IMR-90 (cell line): ENCODE results near the gene DSCAM. TPM values are rescaled to one million over a fixed set of nuclear protein-coding genes. Genes with fewer than 3 reads are reported as not detected.

Source experiments
- ATAC-seq: fragments of 200-7000 bp; cut with Tn5 transposase; 2 replicates; pipeline ENCODE4 v1.9.1; 2020; ENCODE audit warnings: low read depth, mild to moderate bottlenecking, moderate library complexity
- BruUV-seq: library from RNA; stranded (reverse); fragments of 400-500 nt; replicated peaks from 2 replicates; lab custom pipeline; 2021; lab: Mats Ljungman, UMichigan
- CTCF ChIA-PET: fragments of 300-600 bp; formaldehyde crosslinking; extraction: SDS; loops from one replicate; lab custom pipeline; 2021; ENCODE audit warnings: antibody characterized with exemption; lab: Yijun Ruan, JAX
- POLR2A ChIA-PET: fragments of 300-600 bp; sonication (Branson Sonifier 250); formaldehyde crosslinking; loops from one replicate; lab custom pipeline; 2022; ENCODE audit warnings: antibody characterized with exemption; ENCODE audit not compliant: unreplicated experiment; lab: Charles Lee
- DNase-seq: peaks from one replicate; pipeline ENCODE4 v3.0.0; 2013
- H2AFZ ChIP-seq: replicated peaks from 2 replicates; pipeline ENCODE3; 2013; ENCODE audit warnings: low read length, mild to moderate bottlenecking; ENCODE audit not compliant: poor library complexity
- H2AK5ac ChIP-seq: 2 replicates; pipeline ENCODE4 v1.6.1; 2013; ENCODE audit warnings: low read depth, low read length, inconsistent platforms
- H2AK9ac ChIP-seq: replicated peaks from 2 replicates; pipeline ENCODE3; 2013; ENCODE audit warnings: mild to moderate bottlenecking, low read depth, low read length, moderate library complexity; ENCODE audit not compliant: poor library complexity
- H2BK120ac ChIP-seq: 2 replicates; pipeline ENCODE4 v1.6.1; 2013; ENCODE audit warnings: low read depth, low read length, inconsistent platforms
- H2BK15ac ChIP-seq: 3 replicates; pipeline ENCODE4 v1.6.1; 2013; ENCODE audit warnings: low read depth, low read length, inconsistent platforms
- H2BK20ac ChIP-seq: 2 replicates; pipeline ENCODE4 v1.6.1; 2013; ENCODE audit warnings: low read depth, mild to moderate bottlenecking, inconsistent platforms, low read length, moderate library complexity
- H2BK5ac ChIP-seq: 2 replicates; pipeline ENCODE4 v1.6.1; 2013; ENCODE audit warnings: mild to moderate bottlenecking, low read depth, low read length, inconsistent platforms; ENCODE audit not compliant: poor library complexity, severe bottlenecking
- H3K14ac ChIP-seq: replicated peaks from 2 replicates; pipeline ENCODE4 v1.6.1; 2013; ENCODE audit warnings: low read depth, low read length, inconsistent platforms
- H3K18ac ChIP-seq: 2 replicates; pipeline ENCODE4 v1.6.1; 2013; ENCODE audit warnings: low read depth, low read length, control low read depth
- H3K23ac ChIP-seq: 2 replicates; pipeline ENCODE4 v1.6.1; 2013; ENCODE audit warnings: low read depth, low read length, inconsistent platforms
- H3K27ac ChIP-seq: 2 replicates; pipeline ENCODE4 v1.5.1; 2013; ENCODE audit warnings: mild to moderate bottlenecking, control low read depth, low read length; ENCODE audit not compliant: insufficient read depth
- H3K27me3 ChIP-seq: 2 replicates; pipeline ENCODE4 v1.6.1; 2013; ENCODE audit warnings: low read length; ENCODE audit not compliant: control insufficient read depth, insufficient read depth
- H3K36me3 ChIP-seq: 2 replicates; pipeline ENCODE4 v1.6.1; 2013; ENCODE audit warnings: low read length, mixed read lengths; ENCODE audit not compliant: control insufficient read depth, insufficient read depth
- H3K4ac ChIP-seq: 2 replicates; pipeline ENCODE4 v1.6.1; 2013; ENCODE audit warnings: low read depth, low read length, inconsistent platforms
- H3K4me1 ChIP-seq: 2 replicates; pipeline ENCODE4 v1.6.1; 2013; ENCODE audit warnings: low read length, mixed read lengths; ENCODE audit not compliant: control insufficient read depth, insufficient read depth
- H3K4me2 ChIP-seq: 2 replicates; pipeline ENCODE4 v1.6.1; 2013; ENCODE audit warnings: low read depth, mild to moderate bottlenecking, control low read depth, low read length, moderate library complexity
- H3K4me3 ChIP-seq: 2 replicates; pipeline ENCODE4 v1.5.1; 2013; ENCODE audit warnings: low read depth, mild to moderate bottlenecking, control low read depth, low read length, moderate library complexity; ENCODE audit not compliant: insufficient read depth
- H3K56ac ChIP-seq: 2 replicates; pipeline ENCODE4 v1.6.1; 2013; ENCODE audit warnings: low read length, inconsistent platforms; ENCODE audit not compliant: insufficient read depth; ENCODE audit errors: extremely low read depth
- H3K79me1 ChIP-seq, 2 experiments: 2 replicates each; pipeline ENCODE4 v1.6.1; 2013; ENCODE audit warnings: low read length in 2 of 2, inconsistent platforms in 1 of 2, low read depth in 1 of 2
- H3K9ac ChIP-seq: 2 replicates; pipeline ENCODE4 v1.6.1; 2013; ENCODE audit warnings: low read depth, low read length, control low read depth
- H3K9me1 ChIP-seq: 2 replicates; pipeline ENCODE4 v1.6.1; 2013; ENCODE audit warnings: low read length, inconsistent platforms; ENCODE audit not compliant: insufficient read depth
- H3K9me3 ChIP-seq: 2 replicates; pipeline ENCODE4 v1.6.1; 2013; ENCODE audit warnings: low read length; ENCODE audit not compliant: control insufficient read depth, insufficient read depth
- H4K20me1 ChIP-seq: 2 replicates; pipeline ENCODE4 v1.6.1; 2013; ENCODE audit warnings: low read length, inconsistent platforms; ENCODE audit not compliant: insufficient read depth
- H4K5ac ChIP-seq: 2 replicates; pipeline ENCODE4 v1.6.1; 2013; ENCODE audit warnings: mild to moderate bottlenecking, low read depth, low read length, control low read depth
- H4K8ac ChIP-seq, 2 experiments: 2 replicates each; pipeline ENCODE4 v1.6.1; 2013; ENCODE audit warnings: low read depth in 2 of 2, low read length in 2 of 2, control low read depth in 1 of 2, inconsistent platforms in 1 of 2
- H4K91ac ChIP-seq: 2 replicates; pipeline ENCODE4 v1.6.1; 2013; ENCODE audit warnings: low read depth, low read length, inconsistent platforms; ENCODE audit not compliant: insufficient read depth
- BHLHE40 ChIP-seq: fragments of 150-350 bp; IDR thresholded peaks from 2 replicates; pipeline ENCODE4 v1.6.1; 2016; ENCODE audit warnings: mild to moderate bottlenecking, low read depth, low read length
- CEBPB ChIP-seq: IDR thresholded peaks from 2 replicates; pipeline ENCODE4 v1.6.1; 2012; ENCODE audit warnings: low read depth, low read length, improper control_type of control experiment
- CHD1 ChIP-seq: IDR thresholded peaks from 2 replicates; pipeline ENCODE4 v1.6.1; 2012; ENCODE audit warnings: low read depth, low read length, improper control_type of control experiment
- CTCF ChIP-seq: conservative IDR thresholded peaks from 2 replicates; pipeline ENCODE4 v1.5.1; 2012; ENCODE audit warnings: mild to moderate bottlenecking, low read depth, low read length, improper control_type of control experiment
- ELK1 ChIP-seq: fragments of 150-350 bp; IDR thresholded peaks from 2 replicates; pipeline ENCODE4 v1.6.1; 2016; ENCODE audit warnings: low read depth, mild to moderate bottlenecking, low read length, moderate library complexity, borderline replicate concordance
- FOS ChIP-seq: fragments of 150-350 bp; IDR thresholded peaks from 2 replicates; pipeline ENCODE4 v1.6.1; 2016; ENCODE audit warnings: low read depth, low read length
- MAFK ChIP-seq: IDR thresholded peaks from 2 replicates; pipeline ENCODE4 v1.6.1; 2012; ENCODE audit warnings: low read depth, low read length, improper control_type of control experiment
- MAZ ChIP-seq: IDR thresholded peaks from 2 replicates; pipeline ENCODE4 v1.6.1; 2012; ENCODE audit warnings: low read depth, mild to moderate bottlenecking, low read length, improper control_type of control experiment, moderate library complexity, borderline replicate concordance
- MXI1 ChIP-seq: IDR thresholded peaks from 2 replicates; pipeline ENCODE4 v1.6.1; 2012; ENCODE audit warnings: low read depth, mild to moderate bottlenecking, low read length, moderate library complexity, borderline replicate concordance
- NFE2L2 ChIP-seq: fragments of 150-350 bp; IDR thresholded peaks from 2 replicates; pipeline ENCODE4 v1.6.1; 2016; ENCODE audit warnings: low read depth, mild to moderate bottlenecking, low read length
- POLR2A ChIP-seq: IDR thresholded peaks from 2 replicates; pipeline ENCODE4 v1.6.1; 2012; ENCODE audit warnings: mild to moderate bottlenecking, low read depth, low read length
- RAD21 ChIP-seq: IDR thresholded peaks from 2 replicates; pipeline ENCODE4 v1.6.1; 2012; ENCODE audit warnings: low read length, improper control_type of control experiment
- RCOR1 ChIP-seq: IDR thresholded peaks from 2 replicates; pipeline ENCODE4 v1.6.1; 2012; ENCODE audit warnings: mild to moderate bottlenecking, low read length, improper control_type of control experiment; ENCODE audit not compliant: insufficient replicate concordance
- RFX5 ChIP-seq: IDR thresholded peaks from 2 replicates; pipeline ENCODE4 v1.8.0; 2012; ENCODE audit warnings: low read depth, mild to moderate bottlenecking, low read length, moderate library complexity
- SMC3 ChIP-seq: fragments of 150-350 bp; IDR thresholded peaks from 2 replicates; pipeline ENCODE4 v1.6.1; 2016; ENCODE audit warnings: low read depth, mild to moderate bottlenecking, antibody characterized with exemption, low read length, moderate library complexity
- USF2 ChIP-seq: fragments of 150-350 bp; IDR thresholded peaks from 2 replicates; pipeline ENCODE4 v1.6.1; 2017; ENCODE audit warnings: mild to moderate bottlenecking, antibody characterized with exemption, low read length, low read depth
- WGBS, 2 experiments: methylation state at CpG; one replicate each; pipeline versions ENCODE4 v1.1.5 to v1.1.7; 2013; ENCODE audit warnings: missing lambda C conversion rate in 2 of 2; ENCODE audit not compliant: insufficient read length in 1 of 2; ENCODE audit errors: extremely low coverage in 2 of 2; 5-methylcytosine and 5-hydroxymethylcytosine counted together
- dilution Hi-C: fragments of 300-500 bp; cut with HindIII; formaldehyde crosslinking; loops from one replicate; pipeline ENCODE4 v1.14.3; 2018; ENCODE audit warnings: low sequenced_read_pairs; ENCODE audit not compliant: unreplicated experiment
- in situ Hi-C: fragments of 300-500 bp; cut with MboI; formaldehyde crosslinking; loops from 3 replicates; pipeline ENCODE4 v1.14.3; 2019; ENCODE audit warnings: low sequenced_read_pairs, inconsistent platforms, mixed read lengths
- intact Hi-C: fragments of 100-400 bp; cut with micrococcal nuclease; formaldehyde crosslinking; loops from 2 replicates; pipeline ENCODE4 v1.10.0; 2022
- polyA plus RNA-seq, 3 experiments: library from polyadenylated mRNA; depleted of rRNA; stranded (reverse); fragments of >200 nt; gene quantifications; 2 replicates each; pipeline ENCODE4 v1.2.3, GENCODE V29; 2012; ENCODE audit warnings: low replicate concordance in 1 of 3
- total RNA-seq: library from RNA; depleted of rRNA; stranded (reverse); fragments of >200 nt; gene quantifications from 2 replicates; pipeline ENCODE4 v1.2.3, GENCODE V29; 2012

DSCAM gene
- total and polyA plus RNA-seq, 2 of the 4 experiments (the other 2 are of a cell fraction) = under 0.01 to 0.02 TPM

- no peaks in the 10 kb centered on the region for H4K20me1 ChIP-seq
- ATAC-seq (no peak), DNase-seq (no peak)
- no CpG with 5 or more reads among the region's 7 CpGs for WGBS, 2 experiments
- no peaks in the 10 kb centered on the region for H3K4me1 ChIP-seq
- H3K14ac ChIP-seq = no peak overlapping the region
- H3K4ac ChIP-seq = no peak overlapping the region
- no peak overlapping the region for H4K91ac ChIP-seq
- intact Hi-C loops = no loop called here
- dilution Hi-C loops = no loop called here
- H4K8ac ChIP-seq = no peak overlapping the region
- no peak overlapping the region for H4K5ac ChIP-seq
- H2AK9ac ChIP-seq = no peak overlapping the region
- no peak overlapping the region for H2BK20ac ChIP-seq
- TF ChIP-seq FOS = no peak
- TF ChIP-seq RAD21 = no peak
- TF ChIP-seq MXI1 = no peak
- no peak for TF ChIP-seq CEBPB
- TF ChIP-seq MAFK = no peak
- TF ChIP-seq SMC3 = no peak
- no peak for TF ChIP-seq CHD1
- TF ChIP-seq CTCF = no peak
- no peak for TF ChIP-seq BHLHE40
- TF ChIP-seq MAZ = no peak
- TF ChIP-seq POLR2A = no peak
- TF ChIP-seq NFE2L2 = no peak
- TF ChIP-seq ELK1 = no peak
- no peak for TF ChIP-seq USF2
- TF ChIP-seq RFX5 = no peak
- TF ChIP-seq RCOR1 = no peak
- H2AK5ac ChIP-seq = no peak overlapping the region
- no peak overlapping the region for H2BK15ac ChIP-seq
- no peak overlapping the region for H2AFZ ChIP-seq
- no peak overlapping the region for H3K23ac ChIP-seq
- peaks cover 13% of the 10 kb centered on the region for H3K9me3 ChIP-seq
- no peaks in the 10 kb centered on the region for H3K79me1 ChIP-seq
- ChIA-PET POLR2A (no interaction called here), CTCF (no interaction called here)
- H3K9me1 ChIP-seq = no peaks in the 10 kb centered on the region
- H3K36me3 ChIP-seq = no peaks in the 10 kb centered on the region
- no peak overlapping the region for H2BK5ac ChIP-seq
- H3K9ac ChIP-seq = no peak overlapping the region
- H2BK120ac ChIP-seq = no peak overlapping the region
- H3K27me3 ChIP-seq = no peaks in the 10 kb centered on the region
- BruUV-seq = no TSS peak
- no peak overlapping the region for H3K18ac ChIP-seq
- in situ Hi-C loops = no loop called here
- H3K27ac ChIP-seq = no peak overlapping the region
- no peak overlapping the region for H3K56ac ChIP-seq
- no peak overlapping the region for H3K4me3 ChIP-seq
- no peak overlapping the region for H3K4me2 ChIP-seq
Measured at GRCh38 chr21:40395732-40396131, 451.2 kb downstream of the DSCAM start.
